Right ventricle myocardium superior (tissue), 1 donor: ENCODE measurements around the gene CCDC88A. TPM values are rescaled to one million over a fixed set of nuclear protein-coding genes. Genes with fewer than 3 reads are reported as not detected.

Experiments
- ATAC-seq: fragments of 200-7000 bp; cut with Tn5 transposase; one replicate; pipeline ENCODE4 v1.9.1; 2020; ENCODE audit warnings: mild to moderate bottlenecking; ENCODE audit not compliant: poor library complexity
- DNase-seq: peaks from one replicate; pipeline ENCODE4 v3.0.0-alpha.2; 2020
- intact Hi-C: fragments of 100-400 bp; cut with DNase I; formaldehyde crosslinking; loops from one replicate; pipeline ENCODE4 v1.11.2; 2022
- total RNA-seq: library from RNA; stranded (reverse); fragmentation: NEBNext Ultra II Directional; extraction: Animal tissue kit (Norgen Biotek cat#: 25700); gene quantifications from one replicate; pipeline ENCODE4 v1.2.1, GENCODE V29; 2021
- donor health status: DM: no; HTN: yes; CAD: no; lungs with severe emphysema.

The CCDC88A gene
- total RNA-seq, 1 donor from 2014 or later, result 19.4 TPM

GRCh38 chr2:55430211-55430975, 10.7 kb upstream of the CCDC88A start:
- DNase-seq, result no peak
- ATAC-seq, result no peak
- intact Hi-C loops, result no loop called here

DNA sequence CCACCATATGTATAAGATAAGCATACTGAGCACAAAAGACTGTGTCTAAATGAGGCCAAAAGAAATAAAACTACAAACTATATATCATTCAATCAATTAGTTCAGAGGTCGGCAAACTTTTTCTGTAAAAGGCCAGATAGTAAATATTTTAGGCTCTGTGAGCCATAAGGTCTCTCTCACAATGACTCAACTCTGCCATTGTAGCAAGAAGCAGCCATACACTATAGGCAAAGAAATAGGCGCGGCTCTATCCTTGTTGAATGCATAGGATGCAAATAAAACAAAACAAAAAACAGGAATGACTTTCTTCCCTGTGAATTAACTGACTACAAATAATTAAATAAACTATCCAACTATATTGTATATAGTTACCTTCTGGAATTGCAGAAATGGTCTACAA, 8.6 kb upstream of the CCDC88A start:
- no peak for DNase-seq
- no peak for ATAC-seq

DNA sequence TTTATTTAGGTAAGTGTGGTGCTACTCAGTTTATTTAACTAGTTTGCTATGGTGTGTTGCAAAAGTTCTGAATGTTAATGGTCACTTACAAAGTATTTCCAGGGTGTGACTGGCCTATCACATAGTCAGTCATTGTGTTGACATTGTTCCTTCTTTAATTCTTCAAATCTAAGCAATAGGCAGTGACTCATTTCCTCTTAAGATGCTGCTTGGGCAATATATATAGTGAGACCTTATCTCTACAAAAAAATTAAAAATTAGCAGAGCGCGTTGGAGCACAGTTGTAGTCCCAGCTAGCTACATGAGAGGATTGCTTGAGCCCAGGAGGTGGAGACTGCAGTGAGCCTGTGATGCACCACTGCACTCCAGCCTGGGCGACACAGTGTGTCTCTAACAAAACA, 5.8 kb upstream of the CCDC88A start:
- no peak for DNase-seq

More for the DNA sequence above, 8.6 kb upstream of the CCDC88A start:
- intact Hi-C loops, result no loop called here

GRCh38 chr2:55422876-55423665, 3.4 kb upstream of the CCDC88A start:
- intact Hi-C loops, result no loop called here
- DNase-seq (no peak), ATAC-seq (no peak)

More for the DNA sequence above, 5.8 kb upstream of the CCDC88A start:
- ATAC-seq, result peak; percentile 34
- intact Hi-C loops, result no loop called here

DNA sequence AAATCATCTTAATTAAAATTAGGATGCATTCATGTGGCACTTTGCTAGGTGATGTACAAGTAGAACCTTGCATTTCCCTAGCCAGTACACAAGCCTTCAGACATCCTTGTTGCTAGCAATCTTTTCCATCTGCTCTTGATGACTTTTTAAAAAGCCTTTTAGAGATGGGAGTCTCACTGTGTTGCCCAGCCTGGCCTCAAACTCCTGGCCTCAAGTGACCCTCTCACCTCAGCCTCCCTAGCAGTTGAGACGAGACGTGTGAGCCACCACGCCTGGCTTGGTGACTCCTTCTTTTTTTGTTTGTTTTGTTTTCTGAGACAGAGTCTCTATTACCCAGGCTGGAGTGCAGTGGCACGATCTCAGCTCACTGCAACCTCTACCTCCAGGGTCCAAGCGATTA, 1.7 kb upstream of the CCDC88A start:
- no peak for DNase-seq
- intact Hi-C loops, result no loop called here
- no peak for ATAC-seq

DNA sequence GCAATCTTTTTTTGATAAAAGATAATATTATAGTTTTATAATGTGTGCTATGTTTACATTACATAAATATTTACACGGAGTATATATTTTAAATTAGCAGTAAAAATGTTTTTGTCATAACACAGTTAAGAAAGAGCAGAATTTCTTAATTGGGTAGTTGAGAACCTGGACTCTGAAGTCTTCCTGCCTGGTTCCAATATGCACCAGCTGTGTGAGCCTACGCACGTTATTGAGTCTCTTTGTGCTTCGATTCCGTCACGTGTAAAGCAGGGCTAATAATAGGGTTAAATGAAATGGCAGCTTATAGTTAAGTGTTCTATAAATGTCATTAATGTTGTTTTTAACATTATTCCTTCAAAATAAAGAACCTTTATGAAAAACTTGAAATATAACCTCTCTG, 1.2 kb upstream of the CCDC88A start:
- intact Hi-C loops, result no loop called here
- DNase-seq (no peak), ATAC-seq (no peak)

DNA sequence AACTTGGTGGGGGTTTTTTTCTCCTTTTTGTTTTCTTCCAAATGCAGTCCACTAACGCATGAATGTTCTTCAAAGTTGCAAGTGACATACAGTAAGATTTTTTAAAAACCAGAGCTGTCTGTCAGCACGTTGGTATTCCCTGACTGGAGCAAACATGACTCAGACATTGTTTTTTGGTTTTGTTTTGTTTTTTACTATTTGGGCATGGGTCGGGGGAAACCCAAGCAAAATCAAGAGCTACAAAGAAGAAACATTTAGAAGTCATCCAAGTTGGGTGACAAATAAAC, 726 bp upstream of the CCDC88A start:
- ATAC-seq (no peak), DNase-seq (no peak)
- intact Hi-C loops, result no loop called here

DNA sequence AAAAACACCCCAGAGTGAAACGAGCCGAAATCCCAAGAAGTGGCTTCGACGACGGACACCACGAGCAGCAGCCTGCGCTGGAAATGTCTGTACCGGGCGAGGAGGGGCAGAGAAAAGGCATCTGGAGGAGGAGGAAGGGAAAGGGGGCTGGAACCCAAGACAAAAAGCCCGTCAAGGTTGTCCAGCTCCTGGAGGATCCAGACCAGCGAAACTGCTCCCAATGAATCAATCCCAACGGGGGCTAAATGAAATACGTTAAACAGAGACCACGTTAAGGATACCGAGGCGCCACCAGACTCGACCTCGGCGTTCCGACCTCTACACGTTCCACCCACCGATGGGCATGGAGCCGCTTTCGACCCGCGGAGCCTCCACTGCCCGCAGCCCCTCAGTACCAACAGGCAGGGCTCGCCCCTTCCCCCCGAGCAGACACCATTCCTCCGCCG, 400 bp downstream of the CCDC88A start:
- peak; percentile 37 for ATAC-seq
- DNase-seq, result peak; percentile 46
- intact Hi-C loops, result no loop called here

- ATAC-seq (no peak), DNase-seq (no peak)
- intact Hi-C loops, result no loop called here
These were observed 984 bp downstream of the CCDC88A start for GRCh38 chr2:55418512-55419232.

DNA sequence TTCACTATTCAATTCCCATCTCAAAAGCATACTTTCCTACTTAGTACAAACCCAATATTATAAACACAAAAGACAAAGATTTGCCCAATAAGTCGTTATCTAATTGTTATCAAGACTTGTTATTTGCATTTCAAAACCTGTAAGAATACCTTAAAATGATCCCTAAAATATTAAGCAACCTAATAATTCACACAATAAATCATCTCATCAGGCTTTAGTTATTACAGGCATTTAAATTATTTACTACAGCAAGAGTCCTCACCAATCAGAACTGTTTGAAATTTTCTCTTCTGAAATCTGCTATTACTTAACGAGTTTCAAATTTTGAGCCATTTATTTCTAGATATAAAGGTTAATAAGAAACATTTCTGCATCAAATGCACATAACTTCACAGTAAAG, 1.6 kb downstream of the CCDC88A start:
- ATAC-seq (no peak), DNase-seq (no peak)
- intact Hi-C loops, result no loop called here

DNA sequence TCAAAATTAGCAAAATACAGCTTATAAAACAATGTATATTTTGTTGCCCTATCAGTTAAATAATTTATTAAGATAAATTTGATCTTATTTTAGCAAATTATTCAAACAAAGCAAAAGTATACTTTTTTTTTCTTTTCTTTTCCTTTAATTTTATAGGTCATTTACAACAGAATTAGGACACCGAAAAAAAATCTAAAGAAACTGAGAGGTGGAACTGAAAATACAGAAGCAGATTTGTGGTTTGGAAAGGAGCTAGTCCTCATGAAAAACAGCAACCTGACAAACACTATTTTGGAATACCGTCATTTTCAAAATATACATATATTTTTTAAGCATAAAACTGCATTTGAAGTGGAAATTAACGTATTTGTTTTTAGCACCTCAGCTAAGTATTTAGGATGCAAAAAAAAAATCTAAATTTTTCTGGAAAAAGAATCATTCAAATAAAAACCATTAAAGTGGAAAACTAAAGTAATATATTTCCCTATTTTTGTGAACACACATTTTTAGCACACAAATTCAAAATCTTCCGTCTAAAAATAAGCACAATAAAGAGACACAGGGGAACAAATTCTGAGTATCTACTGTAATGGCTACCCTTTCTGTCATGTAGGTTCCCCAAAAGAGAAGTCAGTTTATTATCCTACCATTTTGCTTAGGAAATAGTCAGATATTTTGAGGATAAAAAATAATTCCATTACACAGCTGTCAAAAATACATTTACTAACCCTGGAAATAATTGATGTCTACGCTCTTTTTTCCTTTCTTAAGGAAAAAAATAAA, 2.7 kb downstream of the CCDC88A start:
- intact Hi-C loops, result no loop called here
- DNase-seq (no peak), ATAC-seq (no peak)

GRCh38 chr2:55415300-55415699, 4.4 kb downstream of the CCDC88A start:
- DNase-seq (no peak), ATAC-seq (no peak)
- intact Hi-C loops, result no loop called here

GRCh38 chr2:55408918-55409868, 10.5 kb downstream of the CCDC88A start:
- intact Hi-C loops, result no loop called here
- ATAC-seq, result no peak
- no peak for DNase-seq

DNA sequence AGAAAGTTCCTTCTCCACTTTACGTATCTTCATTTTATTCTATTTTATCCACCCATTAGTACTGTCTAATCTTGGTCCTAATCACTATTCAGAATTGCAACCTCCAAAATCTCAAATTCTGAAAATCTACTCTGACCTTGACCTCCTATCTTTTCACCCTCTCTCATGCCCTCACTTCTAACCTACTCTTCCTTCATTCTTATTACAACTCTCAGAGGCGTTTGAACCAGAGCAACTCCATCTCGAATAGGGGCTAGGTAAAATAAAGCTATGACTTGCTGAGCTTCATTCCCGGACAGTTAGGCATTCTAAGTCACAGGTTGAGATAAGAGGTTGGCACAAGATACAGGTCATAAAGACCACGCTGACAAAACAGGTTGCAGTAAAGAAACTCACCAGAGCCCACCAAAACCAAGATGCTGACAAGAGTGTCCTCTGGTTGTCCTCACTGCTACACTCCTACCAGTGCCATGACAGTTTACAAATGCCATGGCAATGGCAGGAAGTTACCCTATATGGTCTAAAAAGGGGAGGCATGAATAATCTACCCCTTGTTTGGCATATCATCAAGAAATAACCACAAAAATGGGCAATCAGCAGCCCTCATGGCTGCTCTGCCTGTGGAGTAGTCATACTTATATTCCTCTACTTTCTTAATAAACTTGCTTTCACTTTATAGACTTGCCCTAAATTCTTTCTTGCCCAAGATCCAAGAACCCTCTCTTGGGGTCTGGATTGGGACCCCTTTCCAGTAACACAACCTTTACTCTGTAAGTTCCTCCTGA, 11.4 kb downstream of the CCDC88A start:
- no peak for ATAC-seq
- no peak for DNase-seq
- intact Hi-C loops, result no loop called here

DNA sequence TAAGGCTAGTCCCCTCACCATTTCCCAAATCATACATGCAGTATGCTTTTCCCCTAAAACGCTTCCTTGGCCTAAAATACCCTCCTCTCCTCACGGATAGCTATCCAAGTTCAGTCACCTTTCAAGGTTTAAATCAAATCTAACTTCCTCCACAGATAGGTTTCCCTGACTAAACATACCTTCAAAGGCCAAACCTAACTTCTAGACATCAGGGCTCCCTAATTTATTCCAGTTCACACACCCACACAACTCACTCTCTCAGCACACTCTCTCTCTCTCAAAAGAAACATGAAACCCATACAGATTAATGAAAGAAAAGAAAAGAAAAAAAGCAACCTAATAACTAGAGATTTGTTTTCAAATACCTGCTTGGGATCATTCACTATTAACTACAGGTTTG, 14.5 kb downstream of the CCDC88A start:
- ATAC-seq, result no peak
- intact Hi-C loops, result no loop called here
- no peak for DNase-seq

DNA sequence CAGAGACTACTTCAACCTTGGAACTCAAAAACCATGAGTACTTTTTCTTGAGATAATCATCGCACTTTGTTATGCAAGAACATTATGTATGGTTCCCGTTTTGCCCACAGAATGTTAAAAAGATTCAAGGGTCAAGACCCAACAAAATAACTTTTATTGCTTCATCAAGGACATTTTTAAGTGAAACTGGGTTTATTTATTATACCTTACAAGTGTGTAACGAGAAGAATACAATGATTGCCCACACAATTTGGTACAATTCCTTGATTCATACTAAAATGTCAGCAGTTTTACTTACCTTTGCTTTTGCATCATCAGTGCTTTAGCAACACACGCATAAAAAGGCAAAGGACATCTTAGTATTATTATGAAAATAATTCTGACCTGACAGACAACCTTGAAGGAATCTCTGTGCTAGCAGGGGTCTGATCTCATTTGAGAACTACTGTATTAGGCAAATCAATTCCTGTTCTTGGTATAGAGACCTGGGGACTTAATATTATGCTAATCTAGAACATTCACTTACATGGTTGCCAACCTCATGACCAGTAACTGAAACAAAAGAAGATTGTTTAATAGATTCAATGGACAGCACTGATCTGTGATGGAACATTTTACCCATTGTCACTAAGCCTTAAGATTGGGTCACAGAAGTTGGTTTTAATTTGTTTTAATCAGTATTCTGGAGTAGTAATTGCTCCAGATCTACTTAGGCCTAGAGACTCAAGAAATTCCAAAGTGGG, 16.2 kb downstream of the CCDC88A start:
- no peak for DNase-seq
- intact Hi-C loops, result no loop called here
- ATAC-seq, result no peak

DNA sequence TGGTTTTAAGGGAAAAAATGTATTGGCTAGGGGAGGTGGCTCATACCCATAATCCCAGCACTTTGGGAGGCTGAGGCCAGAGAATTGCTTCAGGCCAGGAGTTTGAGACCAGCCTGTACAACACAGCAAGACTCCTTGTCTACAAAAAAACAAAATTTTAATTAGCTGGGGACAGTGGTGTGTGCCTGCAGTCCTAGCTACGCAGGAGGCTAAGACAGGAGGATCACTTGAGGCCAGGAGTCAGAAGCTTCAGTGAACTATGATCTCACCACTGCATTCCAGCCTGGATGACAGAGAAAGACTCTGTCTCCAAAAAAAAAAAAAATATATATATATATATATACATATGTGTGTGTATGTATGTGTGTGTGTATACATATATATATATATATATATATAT, 18.5 kb downstream of the CCDC88A start:
- intact Hi-C loops, result no loop called here
- no peak for DNase-seq
- ATAC-seq, result no peak
